ENCODE measurements around the gene OR9Q2.
"Not testable (repeated sequence)": the region's sequence is repeated elsewhere in the genome, so short reads cannot be mapped to it uniquely, and the experiment has no call there.

OR9Q2 gene

GRCh38 chr11:58195939-58196338 is 7.1 kb downstream of the OR9Q2 start:
- Histone ChIP-seq H3K27me3 (ENCODE audit: insufficient read depth, low read length, poor library complexity, severe bottlenecking) (no peaks in the 10 kb centered on the region), H3K9ac (ENCODE audit: low read depth, low read length, poor library complexity, severe bottlenecking) (no peak overlapping the region), H3F3A (ENCODE audit: low read depth) (no peaks in the 10 kb centered on the region), H3K4me2 (ENCODE audit: low read depth, low read length, poor library complexity, severe bottlenecking) (no peak overlapping the region), H2AFZ (ENCODE audit: low read length) (no peak overlapping the region), H3K4me1 (ENCODE audit: insufficient read depth, low read length, poor library complexity, severe bottlenecking) (no peaks in the 10 kb centered on the region), H3K9me2 (replicated peaks; ENCODE audit: low read depth, low read length) (no peaks in the 10 kb centered on the region), H3K4me3 (ENCODE audit: low read length, poor library complexity, severe bottlenecking) (no peak overlapping the region), H3K9me3 (ENCODE audit: insufficient read depth, low read depth, low read length) (peaks cover 4% of the 10 kb centered on the region), H3K36me3 (ENCODE audit: insufficient read depth, low read length) (no peaks in the 10 kb centered on the region), H3K79me2 (ENCODE audit: insufficient read depth, low read length) (no peaks in the 10 kb centered on the region), H4K20me1 (ENCODE audit: insufficient read depth, low read length, poor library complexity, severe bottlenecking) (no peaks in the 10 kb centered on the region)
- TF ChIP-seq EZH2phosphoT487 (IDR thresholded peaks at IDR 0.05; ENCODE audit: borderline replicate concordance), result no peak
- TF ChIP-seq, protein P1, sequence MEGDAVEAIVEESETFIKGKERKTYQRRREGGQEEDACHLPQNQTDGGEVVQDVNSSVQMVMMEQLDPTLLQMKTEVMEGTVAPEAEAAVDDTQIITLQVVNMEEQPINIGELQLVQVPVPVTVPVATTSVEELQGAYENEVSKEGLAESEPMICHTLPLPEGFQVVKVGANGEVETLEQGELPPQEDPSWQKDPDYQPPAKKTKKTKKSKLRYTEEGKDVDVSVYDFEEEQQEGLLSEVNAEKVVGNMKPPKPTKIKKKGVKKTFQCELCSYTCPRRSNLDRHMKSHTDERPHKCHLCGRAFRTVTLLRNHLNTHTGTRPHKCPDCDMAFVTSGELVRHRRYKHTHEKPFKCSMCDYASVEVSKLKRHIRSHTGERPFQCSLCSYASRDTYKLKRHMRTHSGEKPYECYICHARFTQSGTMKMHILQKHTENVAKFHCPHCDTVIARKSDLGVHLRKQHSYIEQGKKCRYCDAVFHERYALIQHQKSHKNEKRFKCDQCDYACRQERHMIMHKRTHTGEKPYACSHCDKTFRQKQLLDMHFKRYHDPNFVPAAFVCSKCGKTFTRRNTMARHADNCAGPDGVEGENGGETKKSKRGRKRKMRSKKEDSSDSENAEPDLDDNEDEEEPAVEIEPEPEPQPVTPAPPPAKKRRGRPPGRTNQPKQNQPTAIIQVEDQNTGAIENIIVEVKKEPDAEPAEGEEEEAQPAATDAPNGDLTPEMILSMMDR (conservative IDR thresholded peaks at IDR 0.05; ENCODE audit: low read length), result no peak

DNA sequence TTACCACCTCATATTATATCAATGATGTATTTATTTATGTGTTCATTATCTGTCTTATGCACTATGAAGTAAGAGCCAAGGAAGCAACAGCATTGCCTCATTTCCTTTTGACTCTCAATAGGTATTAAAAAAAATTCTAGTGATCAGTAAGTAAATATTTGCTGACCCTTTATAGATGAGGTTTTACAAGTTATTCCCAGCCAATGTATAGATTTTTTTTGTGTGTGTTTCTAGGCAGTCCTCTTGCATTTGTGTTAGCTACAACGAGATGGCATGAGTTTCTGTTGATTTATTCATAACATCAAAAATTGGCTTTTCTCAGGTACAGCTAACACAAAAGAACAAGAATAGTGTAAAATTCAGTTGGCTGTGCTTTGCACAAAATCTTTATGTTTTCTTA is 10.4 kb downstream of the OR9Q2 start:
- Histone ChIP-seq H3K9ac (ENCODE audit: low read depth, low read length, poor library complexity, severe bottlenecking) (no peak overlapping the region), H4K20me1 (ENCODE audit: insufficient read depth, low read length, poor library complexity, severe bottlenecking) (no peaks in the 10 kb centered on the region), H3K27me3 (ENCODE audit: insufficient read depth, low read length, poor library complexity, severe bottlenecking) (no peaks in the 10 kb centered on the region), H3K9me2 (replicated peaks; ENCODE audit: low read depth, low read length) (no peaks in the 10 kb centered on the region), H3K36me3 (ENCODE audit: insufficient read depth, low read length) (no peaks in the 10 kb centered on the region), H3K4me2 (ENCODE audit: low read depth, low read length, poor library complexity, severe bottlenecking) (no peak overlapping the region), H3K79me2 (ENCODE audit: insufficient read depth, low read length) (no peaks in the 10 kb centered on the region), H3K9me3 (ENCODE audit: insufficient read depth, low read depth, low read length) (peaks cover 4% of the 10 kb centered on the region), H3F3A (ENCODE audit: low read depth) (no peaks in the 10 kb centered on the region), H3K4me3 (ENCODE audit: low read length, poor library complexity, severe bottlenecking) (no peak overlapping the region), H2AFZ (ENCODE audit: low read length) (no peak overlapping the region), H3K4me1 (ENCODE audit: insufficient read depth, low read length, poor library complexity, severe bottlenecking) (no peaks in the 10 kb centered on the region)
- no peak for TF ChIP-seq EZH2phosphoT487 (IDR thresholded peaks at IDR 0.05; ENCODE audit: borderline replicate concordance)
- TF ChIP-seq, protein P1 (conservative IDR thresholded peaks at IDR 0.05; ENCODE audit: low read length), result no peak

GRCh38 chr11:58204042-58204441 is 15.2 kb downstream of the OR9Q2 start, which contains the start of gene OR1S2:
TSS of gene OR1S2 (minus strand) at chr11:58204142. CDS start at chr11:58204142, 0 bp downstream.
- no peaks in the 10 kb centered on the region for H3F3A ChIP-seq (ENCODE audit: low read depth)
- H3K9me3 ChIP-seq (ENCODE audit: insufficient read depth, low read depth, low read length), result no peaks in the 10 kb centered on the region
- H4K20me1 ChIP-seq (ENCODE audit: insufficient read depth, low read length, poor library complexity, severe bottlenecking), result no peaks in the 10 kb centered on the region
- H3K4me1 ChIP-seq (ENCODE audit: insufficient read depth, low read length, poor library complexity, severe bottlenecking), result no peaks in the 10 kb centered on the region
- H3K79me2 ChIP-seq (ENCODE audit: insufficient read depth, low read length), result no peaks in the 10 kb centered on the region
- no peaks in the 10 kb centered on the region for H3K9me2 ChIP-seq (replicated peaks; ENCODE audit: low read depth, low read length)
- TF ChIP-seq, protein P1 (conservative IDR thresholded peaks at IDR 0.05; ENCODE audit: low read length), result no peak
- TF ChIP-seq EZH2phosphoT487 (IDR thresholded peaks at IDR 0.05; ENCODE audit: borderline replicate concordance), result no peak
- no peak within 1 kb of the TSS for H2AFZ ChIP-seq (ENCODE audit: low read length)
- H3K9ac ChIP-seq (ENCODE audit: low read depth, low read length, poor library complexity, severe bottlenecking), result no peak within 1 kb of the TSS
- H3K4me2 ChIP-seq (ENCODE audit: low read depth, low read length, poor library complexity, severe bottlenecking), result no peak within 1 kb of the TSS
- H3K4me3 ChIP-seq (ENCODE audit: low read length, poor library complexity, severe bottlenecking), result no peak within 1 kb of the TSS
- H3K27me3 ChIP-seq (ENCODE audit: insufficient read depth, low read length, poor library complexity, severe bottlenecking), result no peaks in the 10 kb centered on the region
- no peaks in the 10 kb centered on the region for H3K36me3 ChIP-seq (ENCODE audit: insufficient read depth, low read length)

DNA sequence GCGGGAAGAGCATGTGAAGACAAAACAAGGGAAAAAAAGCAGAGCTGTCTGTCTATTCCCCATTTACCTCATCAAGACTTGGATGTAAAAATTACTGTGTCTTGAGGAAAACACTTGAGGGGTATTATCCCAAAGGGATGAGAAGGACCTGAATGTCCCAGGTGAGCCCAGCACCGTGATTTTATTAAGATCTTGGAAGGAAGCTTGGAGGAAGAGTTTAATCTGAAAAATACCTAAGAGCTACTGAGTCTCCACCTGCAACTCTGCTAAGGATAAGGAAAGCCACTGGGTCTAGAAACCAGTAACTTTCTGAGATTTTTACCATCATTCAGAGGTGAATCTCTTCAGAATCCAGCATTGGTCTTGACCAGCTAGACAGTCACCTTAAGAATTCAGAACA is 23.6 kb downstream of the OR9Q2 start, which contains the start of gene OR1S1:
Gene OR1S1 (plus strand): TSS at position 301 of the 400 bp plus-strand sequence.
- not testable (repeated sequence) for H3K4me3 ChIP-seq (ENCODE audit: low read length, poor library complexity, severe bottlenecking); H3K4me1 ChIP-seq (ENCODE audit: insufficient read depth, low read length, poor library complexity, severe bottlenecking); H3K27me3 ChIP-seq (ENCODE audit: insufficient read depth, low read length, poor library complexity, severe bottlenecking)

More for the DNA sequence above, 23.6 kb downstream of the OR9Q2 start, which contains the start of gene OR1S1:
- not testable (repeated sequence) for H3F3A ChIP-seq (ENCODE audit: low read depth); H3K9me2 ChIP-seq (replicated peaks; ENCODE audit: low read depth, low read length); H3K9me3 ChIP-seq (ENCODE audit: insufficient read depth, low read depth, low read length); H2AFZ ChIP-seq (ENCODE audit: low read length); H3K4me2 ChIP-seq (ENCODE audit: low read depth, low read length, poor library complexity, severe bottlenecking); H4K20me1 ChIP-seq (ENCODE audit: insufficient read depth, low read length, poor library complexity, severe bottlenecking); H3K79me2 ChIP-seq (ENCODE audit: insufficient read depth, low read length); H3K36me3 ChIP-seq (ENCODE audit: insufficient read depth, low read length); H3K9ac ChIP-seq (ENCODE audit: low read depth, low read length, poor library complexity, severe bottlenecking)
